Left renal cortex interstitium (tissue), 4 donors: ENCODE measurements around the gene PLCL1. TPM values are rescaled to one million over a fixed set of nuclear protein-coding genes. Genes with fewer than 3 reads are reported as not detected.
"Not testable (repeated sequence)": the region's sequence is repeated elsewhere in the genome, so short reads cannot be mapped to it uniquely, and the experiment has no call there.

Experiments used
- DNase-seq, 4 donors: peaks; one replicate each; pipeline ENCODE4 v3.0.0-alpha.2; 2013; ENCODE audit warnings: low read depth in 4 of 4, low spot score in 2 of 4, missing footprints in 1 of 4
- polyA plus RNA-seq, 4 donors: library from polyadenylated mRNA; unstranded; fragments of 120-200 nt; gene quantifications; one replicate each; pipeline ENCODE4 v1.2.1, GENCODE V29; 2013; ENCODE audit not compliant: insufficient read length in 4 of 4

Gene PLCL1
- polyA plus RNA-seq, 4 donors = 14.2 to 23.3 (median 15.3) TPM

DNA sequence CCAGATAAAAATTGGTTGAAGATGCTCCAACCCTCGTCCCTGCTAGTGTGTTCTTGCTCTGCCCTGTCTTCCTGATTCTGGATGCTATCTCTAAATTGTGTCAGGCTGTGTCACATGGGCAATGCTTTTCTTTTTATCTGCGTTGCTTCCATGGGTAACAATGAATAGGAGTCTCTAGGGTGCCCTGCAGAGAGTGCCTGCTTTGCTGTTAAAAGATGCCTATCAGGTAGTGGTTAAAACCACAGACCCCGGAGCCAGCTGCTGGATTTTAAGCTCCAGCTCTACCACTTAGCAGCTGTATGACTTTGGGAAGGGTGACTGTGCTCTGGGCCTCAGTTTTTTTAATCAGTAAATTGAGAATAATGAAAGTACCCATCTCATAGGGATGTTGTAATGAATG lies 340.3 kb downstream of the PLCL1 start:
- no peak for DNase-seq

DNA sequence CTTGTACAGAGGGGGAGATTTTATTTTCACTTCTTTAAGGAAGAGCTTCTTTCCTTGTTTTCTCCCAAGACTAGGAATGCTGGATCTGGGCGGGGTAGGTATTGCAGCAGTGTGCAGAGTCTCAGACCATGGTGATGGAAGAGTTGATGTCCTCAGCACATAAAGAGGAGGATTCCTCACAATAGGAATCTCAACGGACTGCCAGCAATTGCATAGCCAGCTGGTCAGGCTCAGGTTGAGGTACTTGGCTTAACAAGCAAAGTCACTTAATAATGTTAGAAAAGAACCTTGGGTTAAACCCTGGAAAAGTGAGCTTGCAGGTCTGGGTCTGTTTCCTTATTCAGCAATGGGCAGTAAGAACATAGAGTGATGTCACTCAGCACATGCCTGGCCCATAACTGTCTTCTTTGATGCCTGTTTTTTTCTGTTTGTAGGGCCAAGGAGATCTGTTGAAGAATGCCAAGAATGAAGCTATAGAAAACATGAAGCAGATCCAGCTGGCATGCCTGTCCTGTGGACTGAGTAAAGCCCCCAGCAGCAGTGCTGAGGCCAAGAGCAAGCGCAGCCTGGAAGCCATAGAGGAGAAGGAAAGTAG lies 342.1 kb downstream of the PLCL1 start:
- no peak for DNase-seq

DNA sequence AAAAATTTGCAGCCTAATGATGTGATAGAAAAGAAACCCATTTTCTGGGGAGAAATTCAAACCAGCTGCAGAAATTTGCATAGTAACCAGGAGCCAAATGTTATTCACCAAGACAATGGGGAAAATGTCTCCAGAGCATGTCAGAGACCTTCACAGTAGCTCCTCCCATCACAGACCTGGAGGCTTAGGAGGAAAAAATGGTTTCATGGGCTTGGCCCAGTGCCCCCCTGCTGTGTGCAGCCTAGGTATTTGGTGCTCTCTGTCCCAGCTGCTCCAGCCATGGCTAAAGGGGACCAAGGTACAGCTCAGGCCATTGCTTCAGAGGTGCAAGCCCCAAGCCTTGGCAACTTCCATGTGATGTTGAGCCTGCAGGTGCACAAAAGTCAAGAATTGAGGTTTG lies 352.9 kb downstream of the PLCL1 start:
- no peak for DNase-seq

DNA sequence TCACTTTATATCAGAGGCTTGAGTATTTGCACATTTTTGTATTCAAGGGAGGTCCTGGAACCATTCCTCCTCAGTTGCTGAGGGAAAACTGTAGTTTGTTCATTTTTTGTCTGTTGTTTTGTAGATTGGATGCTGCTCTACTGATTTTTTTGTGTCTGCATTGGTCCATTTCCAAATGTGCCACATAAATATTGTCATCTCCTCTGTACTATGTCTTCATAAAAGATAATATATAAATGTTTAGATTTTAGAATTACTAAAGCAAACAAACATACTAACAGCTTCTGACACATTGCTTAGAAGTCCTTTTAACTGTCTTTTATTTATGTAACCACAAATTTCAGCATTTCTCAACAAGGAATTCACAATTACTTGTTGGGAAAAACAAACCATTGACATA lies 356.8 kb downstream of the PLCL1 start:
- DNase-seq = peak; percentile 1 to 11 (median 6)

DNA sequence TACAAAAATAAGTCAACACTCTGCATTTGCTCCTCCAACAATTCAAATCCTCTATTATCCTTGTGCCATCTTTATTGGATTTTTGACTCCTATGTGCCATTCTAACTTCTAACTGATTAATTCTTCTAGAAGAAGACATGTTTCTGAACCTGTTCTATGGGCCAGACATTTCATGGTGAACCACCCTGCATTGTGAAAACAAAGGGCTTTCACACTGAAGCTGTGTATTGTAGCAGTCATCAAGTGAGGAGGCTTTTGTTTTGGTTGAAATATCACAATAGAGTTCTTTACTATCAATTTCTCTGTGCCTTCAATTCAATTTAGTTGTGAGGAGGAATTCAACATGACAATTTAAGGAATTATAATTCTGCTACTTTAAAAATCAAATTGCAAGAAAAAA lies 357.9 kb downstream of the PLCL1 start:
- no peak for DNase-seq

DNA sequence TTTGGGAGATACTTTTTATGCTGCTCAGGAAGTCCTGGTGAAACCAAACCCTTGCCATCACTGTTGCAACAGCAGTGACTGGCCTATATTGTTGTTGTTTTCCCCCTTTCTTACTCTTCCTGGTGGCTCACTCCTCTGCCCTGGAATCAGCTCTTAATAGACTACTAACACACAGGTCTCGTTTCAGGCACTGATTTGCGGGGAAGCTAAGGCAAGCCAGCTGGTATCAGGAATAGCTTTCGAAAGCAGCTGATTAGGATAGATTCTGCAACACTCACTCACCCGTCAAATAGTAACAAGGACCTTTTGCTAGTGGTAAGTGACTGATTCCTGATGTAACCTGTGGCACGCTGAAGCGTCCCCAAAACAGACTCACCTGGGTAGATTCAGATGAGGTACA lies 360.4 kb downstream of the PLCL1 start:
- no peak for DNase-seq

DNA sequence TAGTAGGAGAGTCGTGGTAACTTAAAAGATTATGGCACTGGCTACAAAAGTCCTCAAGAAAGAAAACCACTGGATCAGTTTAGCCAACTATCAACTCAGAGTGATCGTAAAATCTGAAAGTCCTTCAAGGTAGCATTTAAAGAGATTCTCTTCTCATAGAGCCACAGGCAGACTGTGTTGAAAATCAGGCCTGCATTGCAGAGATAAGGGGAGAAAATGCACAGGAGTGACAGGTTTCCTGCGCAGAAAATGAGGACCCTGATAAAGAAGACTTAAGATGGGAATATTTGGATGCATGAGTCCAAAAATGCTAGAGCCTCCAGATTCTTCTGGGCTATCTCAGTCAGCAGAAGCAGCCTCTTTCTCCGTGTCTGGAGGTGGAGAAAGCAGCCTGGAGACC lies 360.9 kb downstream of the PLCL1 start:
- no peak for DNase-seq

DNA sequence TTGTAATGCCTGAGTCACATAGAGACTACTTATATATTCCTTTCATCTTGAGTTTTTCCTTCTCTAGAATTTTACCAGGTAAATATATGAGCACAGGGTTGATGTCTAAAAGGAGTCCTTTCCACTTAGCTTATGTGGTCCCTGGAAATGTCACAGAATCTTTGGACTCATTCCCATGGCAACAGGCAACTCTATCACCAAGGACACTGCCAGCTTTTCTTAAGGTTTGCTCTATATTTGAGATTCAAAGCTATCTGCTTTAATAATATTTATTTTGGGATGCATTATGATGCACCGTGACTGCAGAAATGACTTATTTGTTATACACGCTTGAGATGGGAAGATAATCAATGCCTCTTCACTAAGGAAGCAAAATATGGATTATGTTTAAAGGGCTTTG lies 363.0 kb downstream of the PLCL1 start:
- no peak for DNase-seq

DNA sequence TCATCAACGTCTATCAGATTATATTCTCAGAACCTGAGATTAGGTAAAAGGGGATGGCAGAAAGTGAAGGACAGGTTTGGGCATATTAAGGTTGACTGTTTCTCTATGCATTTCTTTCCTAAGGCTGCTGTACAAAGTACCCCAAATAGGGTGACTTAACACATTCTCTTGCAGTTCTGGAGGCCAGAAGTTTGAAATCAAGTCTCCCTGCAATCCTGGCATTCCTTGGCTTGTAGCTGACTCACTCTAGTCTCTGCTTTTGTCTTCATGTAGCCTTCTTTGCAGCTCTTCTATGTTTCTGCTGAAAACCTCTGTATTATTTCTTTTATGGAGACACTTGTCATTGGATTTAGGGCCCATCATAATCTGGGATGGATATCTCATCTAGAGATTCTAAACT lies 364.3 kb downstream of the PLCL1 start:
- no peak for DNase-seq

DNA sequence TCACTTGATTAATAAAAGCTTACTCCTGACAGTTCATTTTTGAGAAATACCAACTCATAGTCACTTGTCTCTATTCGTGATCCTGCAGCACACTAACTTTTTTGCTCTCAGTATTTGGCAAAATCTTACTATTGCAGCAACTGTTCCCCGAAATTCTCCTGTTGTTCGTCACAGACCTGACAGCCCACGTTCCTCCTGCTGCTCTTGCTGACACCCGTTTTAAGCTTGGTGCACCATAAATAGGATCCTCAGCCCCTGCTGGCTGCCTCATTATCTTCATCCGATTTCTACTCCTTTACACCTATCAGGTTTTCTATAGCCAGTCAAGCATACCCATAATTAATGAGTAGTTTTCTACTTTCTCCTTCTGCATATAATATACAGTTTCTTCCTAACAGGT lies 368.8 kb downstream of the PLCL1 start:
- no peak for DNase-seq

DNA sequence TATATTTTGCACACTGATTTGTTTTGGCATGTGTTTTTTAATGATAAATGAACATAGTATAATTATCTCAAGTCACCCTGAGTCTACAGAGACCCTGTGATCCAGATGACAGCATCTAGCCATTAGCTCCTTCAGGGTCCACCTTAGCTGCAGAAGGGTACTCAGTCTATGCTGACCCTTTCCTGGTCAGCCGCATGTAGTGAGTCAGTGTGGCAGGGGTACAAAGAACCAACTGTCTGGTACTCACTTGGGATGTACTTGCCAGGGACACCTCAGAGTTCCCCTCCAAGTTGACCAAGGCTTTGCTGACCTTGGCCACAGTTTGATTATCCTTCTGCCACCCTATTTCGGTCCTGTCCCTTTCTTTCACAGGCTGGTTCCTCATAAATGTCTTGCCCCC lies 369.5 kb downstream of the PLCL1 start:
- DNase-seq = no peak

DNA sequence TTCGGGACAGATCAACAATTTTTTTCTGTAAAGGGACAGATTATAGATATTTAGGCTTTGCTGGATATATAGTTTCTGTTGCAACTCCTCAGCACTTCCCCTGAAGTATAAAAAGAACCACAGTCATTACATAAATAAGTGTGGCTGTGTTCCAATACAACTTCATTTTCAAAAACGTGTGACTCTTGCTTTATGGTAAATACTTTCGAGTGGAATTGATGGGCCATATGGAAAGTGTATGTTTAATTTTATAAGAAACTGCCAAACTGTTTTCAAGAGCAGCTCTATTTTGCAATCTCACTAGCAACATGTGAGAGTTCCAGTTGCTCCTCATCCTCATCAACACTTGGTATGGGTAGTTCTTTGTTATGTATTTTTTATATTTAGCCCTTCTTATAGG lies 370.9 kb downstream of the PLCL1 start:
- no peak for DNase-seq

DNA sequence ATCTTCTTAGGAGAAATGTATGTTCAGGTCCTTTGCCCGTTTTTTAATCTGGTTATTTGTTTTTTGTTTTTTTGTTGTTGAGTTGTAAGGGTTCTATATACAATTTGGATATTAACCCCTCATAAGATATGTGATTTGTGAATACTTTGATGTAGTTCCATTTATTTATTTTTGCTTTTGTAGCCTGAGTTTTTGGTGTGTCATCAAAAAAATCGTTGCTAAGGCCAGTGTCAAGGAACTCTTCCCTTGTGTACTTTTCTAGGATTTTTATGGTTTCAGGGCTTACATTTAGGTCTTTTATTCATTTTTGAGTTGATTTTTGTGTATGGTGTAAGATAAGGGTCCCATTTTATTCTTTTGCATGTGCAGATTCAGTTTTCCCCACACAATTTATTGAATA lies 372.6 kb downstream of the PLCL1 start:
- DNase-seq = no peak

DNA sequence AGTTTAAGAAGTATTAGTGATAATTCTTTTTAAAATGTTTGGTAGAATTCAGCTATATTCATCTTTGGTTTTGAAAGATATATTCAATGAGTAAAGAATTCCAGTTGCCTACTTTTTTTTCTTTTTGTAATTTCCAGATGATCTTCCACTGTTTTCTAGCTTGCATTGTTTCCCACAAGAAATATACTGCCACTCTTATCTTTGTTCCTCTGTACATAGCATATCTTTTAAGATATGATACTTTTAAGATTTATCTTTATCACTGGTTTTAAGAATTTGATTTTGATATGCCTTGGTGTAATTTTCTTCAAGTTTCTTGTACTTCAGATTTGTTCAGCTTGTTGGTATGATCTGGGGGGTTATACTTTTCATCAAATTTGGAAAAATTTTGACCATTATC lies 374.4 kb downstream of the PLCL1 start:
- no peak for DNase-seq

DNA sequence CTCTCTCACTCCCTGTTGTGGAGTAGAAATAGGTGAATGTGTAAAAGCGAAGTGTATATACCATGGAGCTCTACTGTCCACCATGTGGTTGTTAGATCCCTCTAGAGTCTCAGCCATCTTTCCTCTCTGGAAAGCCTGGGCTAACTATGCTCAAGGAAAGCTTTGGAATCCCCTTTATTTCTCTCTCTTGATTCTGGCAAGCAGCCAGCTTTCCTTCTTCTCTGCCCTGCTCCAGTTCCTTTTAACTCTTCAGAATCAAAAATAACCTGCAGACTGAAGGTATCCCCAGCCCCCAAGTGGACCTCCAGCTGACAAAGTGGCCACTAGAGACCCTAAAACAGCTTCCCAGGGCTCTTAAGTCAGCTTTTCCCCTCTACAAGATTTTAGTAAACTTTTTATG lies 381.9 kb downstream of the PLCL1 start:
- DNase-seq = no peak

DNA sequence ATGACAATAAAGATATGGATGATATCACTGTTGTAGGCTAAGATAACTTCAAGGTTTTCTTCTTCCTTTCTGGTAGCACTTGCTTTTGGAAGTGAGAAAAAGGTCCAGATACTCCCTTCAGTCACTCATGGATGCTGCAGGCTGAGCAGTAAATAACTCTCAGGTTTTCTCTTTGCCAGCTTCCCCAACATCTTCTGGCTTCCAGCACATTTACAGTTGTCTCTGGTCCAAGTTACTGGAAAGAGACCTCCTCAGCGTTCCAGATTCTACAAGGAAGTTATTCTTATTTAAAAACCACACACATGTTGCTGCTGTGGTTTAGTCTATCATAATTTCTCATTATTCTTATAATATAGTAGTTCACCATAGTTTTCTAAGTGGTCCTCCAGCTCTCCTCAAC lies 383.4 kb downstream of the PLCL1 start:
- DNase-seq = no peak

DNA sequence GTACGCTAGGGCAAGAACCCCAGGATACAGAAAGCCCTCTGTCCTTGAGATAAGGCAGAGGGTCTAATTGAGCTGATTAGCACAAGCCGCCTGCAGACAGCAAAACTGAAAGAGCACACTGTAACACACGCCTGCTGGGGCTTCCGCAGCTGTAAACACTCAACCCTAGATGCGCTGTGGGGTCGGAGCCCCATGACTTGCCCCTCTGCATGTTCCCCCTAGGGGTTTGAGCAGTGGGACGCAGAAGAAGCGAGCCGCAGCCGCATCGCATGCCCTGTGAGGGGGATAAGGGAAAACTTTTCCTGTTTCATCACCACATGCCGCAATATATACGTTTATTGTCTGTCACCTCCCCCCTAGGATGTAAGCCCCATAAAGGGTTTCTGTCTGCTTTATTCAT lies 384.6 kb downstream of the PLCL1 start:
- no peak for DNase-seq

DNA sequence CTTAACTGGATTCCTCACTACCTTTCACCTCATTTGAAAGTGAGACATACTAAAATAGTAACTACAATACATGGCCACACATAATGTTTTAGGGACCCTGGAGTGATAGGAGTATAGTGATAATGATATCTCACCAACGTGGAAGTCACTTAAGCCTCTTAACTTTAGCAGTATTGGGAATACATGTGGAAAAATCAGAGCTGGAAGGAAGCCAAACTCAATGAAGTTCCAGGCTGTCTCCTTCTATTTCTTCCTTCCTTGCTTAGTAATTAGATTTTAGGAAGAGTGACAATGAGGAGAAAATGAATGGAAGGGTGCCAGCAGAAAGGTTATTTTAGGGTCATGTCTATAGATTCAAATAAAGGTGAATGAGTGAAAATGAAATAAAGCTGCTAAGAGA lies 387.3 kb downstream of the PLCL1 start:
- no peak for DNase-seq

DNA sequence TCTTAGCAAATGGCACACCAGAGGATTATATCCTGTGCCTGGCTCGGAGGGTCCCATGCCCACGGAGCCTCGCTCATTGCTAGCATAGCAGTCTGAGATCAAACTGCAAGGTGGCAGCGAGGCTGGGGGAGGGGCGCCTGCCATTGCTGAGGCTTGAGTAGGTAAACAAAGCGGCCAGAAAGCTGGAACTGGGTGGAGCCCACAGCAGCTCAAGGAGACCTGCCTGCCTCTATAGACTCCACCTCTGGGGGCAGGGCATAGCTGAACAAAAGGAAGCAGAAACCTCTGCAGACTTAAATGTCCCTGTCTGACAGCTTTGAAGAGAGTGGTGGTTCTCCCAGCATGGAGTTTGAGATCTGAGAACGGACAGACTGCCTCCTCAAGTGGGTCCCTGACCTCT lies 392.2 kb downstream of the PLCL1 start:
- DNase-seq = not testable (repeated sequence)
